Left lung (tissue), 10 donors: Measurements from ENCODE around the gene NYNRIN. TPM values are rescaled to one million over a fixed set of nuclear protein-coding genes. Genes with fewer than 3 reads are reported as not detected.

Experiments used
- ATAC-seq: fragments of 200-7000 bp; cut with Tn5 transposase; one replicate; pipeline ENCODE4 v1.9.1; 2020; ENCODE audit warnings: moderate library complexity
- DNase-seq, 4 donors: peaks; one replicate each; pipeline ENCODE4 v3.0.0-alpha.2; 2013 to 2020
- H3K27ac ChIP-seq, 2 donors: fragments of 200-600 bp; sonication (generic) in 1 of 2; one replicate each; pipeline versions ENCODE4 v1.5.0 to v1.8.0; 2020 to 2021
- H3K27me3 ChIP-seq, 2 donors: fragments of 200-600 bp; sonication (generic) in 1 of 2; one replicate each; pipeline versions ENCODE4 v1.5.0 to v1.8.0; 2020 to 2021
- H3K36me3 ChIP-seq, 2 donors: fragments of 200-600 bp; sonication (generic) in 1 of 2; one replicate each; pipeline versions ENCODE4 v1.5.0 to v1.8.0; 2020 to 2021
- H3K4me1 ChIP-seq, 2 donors: fragments of 200-600 bp; one replicate each; pipeline ENCODE4 v1.8.0; 2021
- H3K4me3 ChIP-seq, 2 donors: fragments of 200-600 bp; sonication (generic) in 1 of 2; one replicate each; pipeline versions ENCODE4 v1.5.0 to v1.8.0; 2020 to 2021; ENCODE audit warnings: mild to moderate bottlenecking in 1 of 2
- H3K9me3 ChIP-seq, 2 donors: fragments of 200-600 bp; sonication (generic) in 1 of 2; one replicate each; pipeline versions ENCODE4 v1.5.0 to v1.8.0; 2020 to 2021
- intact Hi-C, 2 donors: fragments of 100-400 bp; cut with DNase I; formaldehyde crosslinking; loops; one replicate each; pipeline versions ENCODE4 v1.11.2 to v1.14.2; 2022
- polyA plus RNA-seq, 6 donors: library from polyadenylated mRNA; unstranded; fragments of 120-200 nt; gene quantifications; one replicate each; pipeline ENCODE4 v1.2.1, GENCODE V29; 2013; ENCODE audit not compliant: insufficient read length in 6 of 6
- total RNA-seq, 2 donors: library from RNA; stranded (reverse); fragmentation: NEBNext Ultra II Directional; extraction: Animal tissue kit (Norgen Biotek cat#: 25700); gene quantifications; one replicate each; pipeline ENCODE4 v1.2.1, GENCODE V29; 2021
- TF ChIP-seq, protein P1 (sequence below), 2 donors: fragments of 200-600 bp; sonication (generic) in 1 of 2; IDR thresholded peaks; one replicate each; pipeline versions ENCODE4 v1.5.0 to v1.8.0; 2021; ENCODE audit warnings: antibody characterized with exemption in 2 of 2
- donor health status: DM: no; HTN: yes; CAD: no.
- donor health status: DM: no; HTN: no; CAD: no.

The NYNRIN gene
- total and polyA plus RNA-seq, 8 donors, result 16.2 to 120 (median 91.9) TPM

GRCh38 chr14:24363401-24363800 lies 35.4 kb upstream of the NYNRIN start:
- intact Hi-C loops, result no loop called here
- H3K27me3 ChIP-seq, result peaks cover 0 to 36% of the 10 kb centered on the region in 2 donors

DNA sequence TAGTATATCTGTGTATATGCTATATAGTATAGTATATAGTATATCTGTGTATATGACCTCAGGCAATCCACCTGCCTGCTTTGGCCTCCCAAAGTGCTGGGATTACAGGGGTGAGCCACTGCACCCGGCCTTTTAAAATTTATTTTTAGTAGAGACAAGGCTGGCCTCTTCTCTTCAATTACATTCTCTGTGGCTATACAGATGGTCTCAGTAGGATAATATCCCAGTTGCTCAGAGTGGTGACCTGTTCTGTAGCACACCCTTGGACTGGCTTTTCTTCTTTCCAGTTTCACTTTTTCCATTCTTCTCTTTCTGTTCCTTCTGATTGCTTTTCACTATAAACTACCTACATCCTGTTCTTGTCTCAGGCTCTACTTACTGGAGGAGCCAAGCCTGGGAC lies 34.0 kb upstream of the NYNRIN start:
- DNase-seq (no peak), ATAC-seq (no peak)
- TF ChIP-seq, protein P1, sequence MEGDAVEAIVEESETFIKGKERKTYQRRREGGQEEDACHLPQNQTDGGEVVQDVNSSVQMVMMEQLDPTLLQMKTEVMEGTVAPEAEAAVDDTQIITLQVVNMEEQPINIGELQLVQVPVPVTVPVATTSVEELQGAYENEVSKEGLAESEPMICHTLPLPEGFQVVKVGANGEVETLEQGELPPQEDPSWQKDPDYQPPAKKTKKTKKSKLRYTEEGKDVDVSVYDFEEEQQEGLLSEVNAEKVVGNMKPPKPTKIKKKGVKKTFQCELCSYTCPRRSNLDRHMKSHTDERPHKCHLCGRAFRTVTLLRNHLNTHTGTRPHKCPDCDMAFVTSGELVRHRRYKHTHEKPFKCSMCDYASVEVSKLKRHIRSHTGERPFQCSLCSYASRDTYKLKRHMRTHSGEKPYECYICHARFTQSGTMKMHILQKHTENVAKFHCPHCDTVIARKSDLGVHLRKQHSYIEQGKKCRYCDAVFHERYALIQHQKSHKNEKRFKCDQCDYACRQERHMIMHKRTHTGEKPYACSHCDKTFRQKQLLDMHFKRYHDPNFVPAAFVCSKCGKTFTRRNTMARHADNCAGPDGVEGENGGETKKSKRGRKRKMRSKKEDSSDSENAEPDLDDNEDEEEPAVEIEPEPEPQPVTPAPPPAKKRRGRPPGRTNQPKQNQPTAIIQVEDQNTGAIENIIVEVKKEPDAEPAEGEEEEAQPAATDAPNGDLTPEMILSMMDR (IDR thresholded peaks at IDR 0.05), result no peak
- intact Hi-C loops, result loop anchor here in 1 of 2 donors (5.0 kb wide), 1 partner anchor 67 kb away; no protein-coding TSS in a partner anchor
- H3K4me3 ChIP-seq, result no peak overlapping the region
- peaks cover 0 to 51% of the 10 kb centered on the region in 2 donors for H3K27me3 ChIP-seq
- H3K4me1 ChIP-seq, result peaks cover 5 to 29% of the 10 kb centered on the region in 2 donors
- H3K27ac ChIP-seq, result peak overlapping the region in 1 of 2 donors; percentile 94
- no peaks in the 10 kb centered on the region for H3K36me3 ChIP-seq
- H3K9me3 ChIP-seq, result no peaks in the 10 kb centered on the region

More at GRCh38 chr14:24363401-24363800, 35.4 kb upstream of the NYNRIN start:
- no peaks in the 10 kb centered on the region for H3K36me3 ChIP-seq
- H3K27ac ChIP-seq, result no peak overlapping the region
- H3K9me3 ChIP-seq, result no peaks in the 10 kb centered on the region
- DNase-seq, result no peak
- H3K4me1 ChIP-seq, result peaks cover 5 to 29% of the 10 kb centered on the region in 2 donors
- H3K4me3 ChIP-seq, result no peak overlapping the region
- TF ChIP-seq, protein P1 (IDR thresholded peaks at IDR 0.05), result no peak
- ATAC-seq, result no peak

GRCh38 chr14:24365600-24366412 lies 33.0 kb upstream of the NYNRIN start:
- Histone ChIP-seq H3K9me3 (no peaks in the 10 kb centered on the region), H3K4me3 (peak overlapping the region; percentile 14 to 46), H3K36me3 (no peaks in the 10 kb centered on the region), H3K4me1 (peaks cover 5 to 29% of the 10 kb centered on the region in 2 donors), H3K27me3 (peaks cover 0 to 58% of the 10 kb centered on the region in 2 donors), H3K27ac (peak overlapping the region; percentile 78 to 94)
- intact Hi-C loops, result loop anchor here in 1 of 2 donors (5.0 kb wide), 1 partner anchor 66 kb away; no protein-coding TSS in a partner anchor
- TF ChIP-seq, protein P1 (IDR thresholded peaks at IDR 0.05), result peak; percentile 55 to 83
- ATAC-seq, result peak; percentile 56
- DNase-seq, result peak; percentile 80 to 94 (median 88)

GRCh38 chr14:24366413-24366720 lies 32.4 kb upstream of the NYNRIN start:
- ATAC-seq (no peak), DNase-seq (no peak)
- intact Hi-C loops, result loop anchor here in 1 of 2 donors (5.0 kb wide), 1 partner anchor 66 kb away; no protein-coding TSS in a partner anchor
- Histone ChIP-seq H3K36me3 (no peaks in the 10 kb centered on the region), H3K4me3 (peak overlapping the region; percentile 14 to 46), H3K9me3 (no peaks in the 10 kb centered on the region), H3K27me3 (peaks cover 0 to 58% of the 10 kb centered on the region in 2 donors), H3K4me1 (peaks cover 5 to 29% of the 10 kb centered on the region in 2 donors), H3K27ac (peak overlapping the region; percentile 78 to 94)
- TF ChIP-seq, protein P1 (IDR thresholded peaks at IDR 0.05), result no peak
